Measurements from ENCODE around the gene SLC6A15. TPM values are rescaled to one million over a fixed set of nuclear protein-coding genes. Genes with fewer than 3 reads are reported as not detected.

SLC6A15 gene
- total and polyA plus RNA-seq, 2 of the 13 experiments (the other 11 are each of a cell fraction or from before 2014, with no cell fraction given), result not detected

DNA sequence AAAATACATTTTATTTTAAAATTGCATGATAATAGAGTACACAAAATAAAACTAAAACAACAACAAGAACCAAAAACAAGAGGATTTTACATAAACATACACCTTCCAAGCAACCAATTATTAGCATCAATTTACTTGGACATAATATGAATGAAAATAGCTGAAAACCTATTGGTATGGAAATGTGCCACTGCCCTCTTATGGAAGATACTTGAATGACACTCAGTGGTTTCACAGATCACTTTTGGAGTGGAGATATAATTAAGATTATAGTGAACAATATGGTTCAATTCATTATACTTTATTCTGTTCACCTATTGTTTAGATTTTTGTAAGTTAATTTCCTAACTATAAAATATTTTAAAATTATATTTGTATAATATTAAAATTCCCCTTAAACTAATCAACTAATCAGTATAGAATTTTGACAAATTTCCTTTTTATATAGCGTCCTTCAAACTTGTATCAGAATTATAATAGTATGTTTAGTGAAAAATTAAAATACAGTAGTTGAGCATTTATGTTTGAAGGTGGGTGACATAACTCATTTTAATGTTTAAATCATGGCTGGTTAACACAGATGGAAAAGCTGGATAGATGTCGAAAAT lies 70.1 kb downstream of the SLC6A15 start (continued):
- TF ChIP-seq PITX1 (CRISPR knock-in tag; IDR thresholded peaks at IDR 0.05) (no peak), MTF2 (CRISPR knock-in tag; IDR thresholded peaks at IDR 0.05; ENCODE audit: borderline replicate concordance) (no peak), ZSCAN22 (CRISPR knock-in tag; IDR thresholded peaks at IDR 0.05) (no peak), FOXA1 (IDR thresholded peaks at IDR 0.05) (no peak), FOXA1 (CRISPR knock-in tag; IDR thresholded peaks at IDR 0.05) (no peak), FOXO4 (CRISPR knock-in tag; conservative IDR thresholded peaks at IDR 0.05) (no peak), STAG1 (CRISPR knock-in tag; IDR thresholded peaks at IDR 0.05) (peak; percentile 66), NAIF1 (CRISPR knock-in tag; IDR thresholded peaks at IDR 0.05; ENCODE audit: borderline replicate concordance) (no peak), ZNF441 (CRISPR knock-in tag; IDR thresholded peaks at IDR 0.05; ENCODE audit: borderline replicate concordance) (no peak), KLF16 (CRISPR knock-in tag; IDR thresholded peaks at IDR 0.05) (no peak), ZNF713 (CRISPR knock-in tag; IDR thresholded peaks at IDR 0.05) (no peak), ZSCAN29 (CRISPR knock-in tag; conservative IDR thresholded peaks at IDR 0.05) (no peak)
- TF ChIP-seq, protein P1, sequence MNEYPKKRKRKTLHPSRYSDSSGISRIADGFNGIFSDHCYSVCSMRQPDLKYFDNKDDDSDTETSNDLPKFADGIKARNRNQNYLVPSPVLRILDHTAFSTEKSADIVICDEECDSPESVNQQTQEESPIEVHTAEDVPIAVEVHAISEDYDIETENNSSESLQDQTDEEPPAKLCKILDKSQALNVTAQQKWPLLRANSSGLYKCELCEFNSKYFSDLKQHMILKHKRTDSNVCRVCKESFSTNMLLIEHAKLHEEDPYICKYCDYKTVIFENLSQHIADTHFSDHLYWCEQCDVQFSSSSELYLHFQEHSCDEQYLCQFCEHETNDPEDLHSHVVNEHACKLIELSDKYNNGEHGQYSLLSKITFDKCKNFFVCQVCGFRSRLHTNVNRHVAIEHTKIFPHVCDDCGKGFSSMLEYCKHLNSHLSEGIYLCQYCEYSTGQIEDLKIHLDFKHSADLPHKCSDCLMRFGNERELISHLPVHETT (CRISPR knock-in tag; conservative IDR thresholded peaks at IDR 0.05), result no peak
